KOPT-K1 (cell line): Measurements from ENCODE around the gene AKR1C4.
"Not testable (repeated sequence)": the region's sequence is repeated elsewhere in the genome, so short reads cannot be mapped to it uniquely, and the experiment has no call there.

Experiments used
- H3K27ac ChIP-seq: fragments of 200-600 bp; sonication (generic); 2 replicates; pipeline ENCODE4 v1.5.1; 2016; ENCODE audit warnings: antibody characterized with exemption, mild to moderate bottlenecking, low read depth, low read length; ENCODE audit not compliant: poor library complexity, severe bottlenecking
- H3K36me3 ChIP-seq: fragments of 200-600 bp; sonication (generic); 2 replicates; pipeline ENCODE4 v1.5.1; 2017; ENCODE audit warnings: antibody characterized with exemption, mild to moderate bottlenecking, low read length, moderate library complexity; ENCODE audit not compliant: insufficient read depth
- H3K9me3 ChIP-seq: fragments of 200-600 bp; sonication (generic); 2 replicates; pipeline ENCODE4 v1.5.1; 2017; ENCODE audit warnings: antibody characterized with exemption, low read length, mild to moderate bottlenecking; ENCODE audit not compliant: insufficient read depth, poor library complexity, severe bottlenecking

The AKR1C4 gene

DNA sequence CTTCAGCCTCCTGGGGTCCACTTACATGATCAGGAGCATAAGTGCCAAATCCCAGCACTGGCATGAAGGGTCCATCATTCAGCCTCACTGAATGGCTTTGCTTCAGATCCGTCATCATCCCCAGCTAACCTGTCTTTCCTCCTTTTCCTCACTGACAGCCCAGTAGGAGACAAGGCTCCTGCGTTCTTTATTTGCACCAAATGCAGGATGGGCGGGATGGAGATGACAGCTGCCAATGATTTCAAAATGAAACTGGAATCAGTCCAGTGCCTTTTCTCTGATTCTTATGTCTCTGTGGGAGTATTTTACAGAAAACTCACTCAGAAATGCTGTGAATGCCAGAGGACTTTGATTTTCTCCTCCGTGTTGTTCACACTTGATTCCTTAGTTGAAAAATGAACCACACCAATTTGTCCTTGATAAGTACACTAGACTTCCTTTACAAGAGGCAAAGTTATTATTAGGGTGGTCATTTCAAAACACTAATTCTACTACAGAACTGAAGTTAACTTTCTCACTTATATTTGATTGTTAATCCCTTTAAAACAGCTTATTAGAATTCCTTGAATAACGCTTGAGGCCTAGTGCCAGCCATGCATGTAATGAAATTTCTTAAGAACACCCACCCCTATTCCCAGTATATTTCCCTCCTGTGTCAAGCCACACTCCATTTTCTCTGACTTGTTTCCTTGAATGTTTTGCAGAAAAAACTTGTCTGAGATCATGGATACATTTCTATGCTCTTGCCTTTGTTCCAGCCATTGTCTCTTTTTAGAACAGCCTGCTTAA lies 11.5 kb upstream of the AKR1C4 start, which contains the start of gene AKR1C8:
Gene AKR1C8 (minus strand): TSS at position 164 of the 789 bp plus-strand sequence. CDS start 46 bp downstream, at position 118.
- Histone ChIP-seq H3K36me3 (no peaks in the 10 kb centered on the region), H3K9me3 (no peaks in the 10 kb centered on the region), H3K27ac (no peak within 1 kb of the TSS)

DNA sequence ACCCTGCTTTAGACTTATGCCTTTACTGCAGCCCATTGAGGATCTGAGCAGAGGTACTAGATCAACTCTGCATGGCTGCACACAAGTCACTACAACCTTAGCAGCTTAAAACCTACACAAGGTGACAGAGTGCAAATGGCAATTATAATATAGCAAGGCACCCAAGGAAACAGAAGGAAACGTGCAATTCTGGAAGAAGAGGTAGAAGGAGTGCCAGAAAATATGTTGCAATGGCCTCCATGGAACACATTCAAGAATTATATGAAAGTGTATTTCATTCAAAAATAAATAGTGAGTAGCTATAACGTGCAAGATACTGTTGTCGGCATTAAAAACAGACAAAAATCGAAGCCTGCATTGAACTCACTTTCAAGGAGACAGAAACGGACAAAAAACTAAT lies 8.8 kb upstream of the AKR1C4 start:
- no peaks in the 10 kb centered on the region for H3K36me3 ChIP-seq
- H3K27ac ChIP-seq, result no peak overlapping the region
- no peaks in the 10 kb centered on the region for H3K9me3 ChIP-seq

DNA sequence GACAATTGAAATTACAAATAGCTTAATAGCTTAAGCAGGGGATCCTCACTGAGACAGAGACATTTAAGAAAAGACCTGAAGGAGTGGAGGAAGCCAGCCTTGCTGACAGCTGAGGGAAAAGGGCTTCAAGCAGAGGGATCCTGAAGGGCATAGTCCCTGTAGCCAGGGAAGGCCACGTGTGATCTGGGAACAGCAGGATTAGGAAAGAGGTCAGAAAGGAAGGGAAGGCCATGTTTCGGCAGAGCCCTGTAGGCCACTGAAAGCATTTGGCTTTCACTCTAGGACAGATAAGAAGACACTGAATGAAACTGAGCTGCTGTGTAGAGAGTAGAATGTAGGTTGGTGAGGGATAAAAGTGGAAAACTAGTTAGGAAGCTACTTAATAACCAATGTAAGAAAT lies 8.3 kb upstream of the AKR1C4 start:
- H3K27ac ChIP-seq, result no peak overlapping the region
- H3K9me3 ChIP-seq, result no peaks in the 10 kb centered on the region
- no peaks in the 10 kb centered on the region for H3K36me3 ChIP-seq

DNA sequence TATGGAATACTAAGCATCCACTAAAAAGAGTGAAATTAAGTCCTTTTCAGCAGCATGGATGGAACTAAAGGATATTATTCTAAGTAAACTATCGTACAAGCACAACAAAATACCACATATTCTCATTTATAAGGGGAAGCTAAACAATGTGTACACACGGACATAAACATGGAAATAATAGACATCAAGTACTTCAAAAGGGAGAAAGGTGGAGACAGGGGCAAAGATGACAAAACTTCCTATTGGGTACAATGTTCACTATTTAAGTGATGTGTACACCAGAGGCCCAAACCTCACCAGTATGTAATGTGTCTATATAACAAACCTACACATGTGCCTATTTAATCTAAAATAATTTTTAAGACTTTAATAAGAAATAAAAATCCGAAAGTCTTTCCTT lies 2.2 kb upstream of the AKR1C4 start:
- Histone ChIP-seq H3K9me3 (no peaks in the 10 kb centered on the region), H3K27ac (no peak overlapping the region), H3K36me3 (no peaks in the 10 kb centered on the region)

DNA sequence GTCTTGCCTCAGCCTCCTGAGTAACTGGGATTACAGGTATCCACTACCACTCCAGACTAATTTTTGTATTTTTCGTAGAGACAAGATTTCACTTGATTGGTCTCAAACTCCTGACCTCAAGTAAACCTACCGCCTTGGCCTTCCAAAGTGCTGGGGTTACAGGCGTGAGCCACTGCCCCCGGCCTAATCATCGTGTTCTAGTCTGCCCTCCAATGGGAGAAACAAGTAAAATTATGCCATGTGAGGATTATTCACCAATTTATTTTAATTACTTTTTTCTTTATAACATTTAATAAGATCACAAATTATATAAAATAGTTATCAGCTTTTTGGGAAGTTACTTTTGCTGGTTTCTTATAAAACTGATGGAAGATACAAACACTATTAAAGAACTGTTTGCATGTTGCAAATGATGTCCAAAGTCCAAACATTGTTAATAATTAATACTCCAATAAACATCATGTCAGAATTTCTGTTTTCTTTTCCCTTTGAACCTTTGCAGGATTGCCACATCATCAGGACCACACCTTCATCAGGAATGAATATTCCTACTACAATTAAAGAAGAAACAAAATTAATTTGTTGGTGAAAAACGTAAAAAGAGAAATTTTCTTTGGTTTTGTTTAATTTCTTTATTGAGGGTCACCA lies 786 bp upstream of the AKR1C4 start:
- Histone ChIP-seq H3K36me3 (no peaks in the 10 kb centered on the region), H3K27ac (no peak overlapping the region), H3K9me3 (no peaks in the 10 kb centered on the region)

DNA sequence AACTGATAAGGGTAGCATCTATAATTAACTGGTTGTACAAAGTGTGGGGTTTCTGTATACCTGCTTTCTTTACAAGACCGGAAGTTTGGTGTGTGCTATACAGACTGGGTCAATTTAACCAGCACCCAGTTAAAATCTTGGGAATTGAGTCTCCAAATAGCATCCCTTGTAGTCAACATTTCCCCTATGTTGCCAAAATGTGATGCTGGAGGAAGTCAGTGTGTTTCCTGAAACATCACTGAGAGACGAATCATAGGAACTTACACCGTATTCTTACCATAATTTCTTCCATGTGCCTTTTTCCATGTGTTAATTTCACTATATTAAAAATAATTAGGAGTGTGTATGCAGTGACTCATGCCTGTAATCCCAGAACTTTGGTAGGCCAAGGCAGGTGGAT lies 1.7 kb downstream of the AKR1C4 start:
- H3K9me3 ChIP-seq, result no peaks in the 10 kb centered on the region
- no peak overlapping the region for H3K27ac ChIP-seq
- H3K36me3 ChIP-seq, result no peaks in the 10 kb centered on the region

DNA sequence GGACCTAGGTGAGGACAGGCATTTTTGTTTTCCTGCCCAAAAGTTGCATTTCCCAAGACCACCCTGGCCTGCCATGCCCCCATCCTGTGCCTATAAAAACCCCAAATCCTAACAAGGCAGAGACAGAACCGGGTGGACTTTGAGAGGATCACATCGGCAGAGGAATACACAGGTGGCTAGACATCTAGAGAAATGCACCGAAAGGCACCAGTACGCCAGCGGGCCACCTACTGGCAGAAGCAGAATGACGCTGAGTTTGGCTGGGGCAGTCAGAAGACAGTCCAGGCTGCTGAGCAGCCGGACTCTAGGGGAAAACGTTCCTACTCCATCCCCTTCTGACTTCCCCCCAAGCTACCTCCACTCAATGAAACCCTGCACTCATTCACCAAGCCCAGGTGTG lies 2.8 kb downstream of the AKR1C4 start:
- no peak overlapping the region for H3K27ac ChIP-seq
- no peaks in the 10 kb centered on the region for H3K36me3 ChIP-seq
- H3K9me3 ChIP-seq, result no peaks in the 10 kb centered on the region

DNA sequence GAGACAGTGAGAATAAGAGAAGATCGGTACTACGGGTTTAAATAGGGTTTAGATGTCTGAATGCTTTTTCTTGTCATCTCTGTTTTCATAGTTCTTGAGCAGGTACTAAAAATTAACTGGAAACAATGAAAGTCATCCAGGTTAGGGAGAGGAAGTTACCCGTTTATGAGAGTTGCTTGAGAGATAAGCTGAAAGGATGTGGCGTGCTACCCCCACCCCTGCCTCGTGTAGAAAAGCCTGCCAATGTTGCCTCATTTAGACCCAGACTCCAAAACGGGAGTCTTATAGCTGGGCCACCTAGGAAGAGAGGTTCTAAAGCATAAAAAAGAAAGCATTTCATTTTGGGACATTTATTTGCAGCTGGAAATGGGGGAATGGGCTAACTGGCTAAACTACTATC lies 10.2 kb downstream of the AKR1C4 start:
- no peaks in the 10 kb centered on the region for H3K9me3 ChIP-seq
- H3K27ac ChIP-seq, result no peak overlapping the region
- H3K36me3 ChIP-seq, result no peaks in the 10 kb centered on the region

DNA sequence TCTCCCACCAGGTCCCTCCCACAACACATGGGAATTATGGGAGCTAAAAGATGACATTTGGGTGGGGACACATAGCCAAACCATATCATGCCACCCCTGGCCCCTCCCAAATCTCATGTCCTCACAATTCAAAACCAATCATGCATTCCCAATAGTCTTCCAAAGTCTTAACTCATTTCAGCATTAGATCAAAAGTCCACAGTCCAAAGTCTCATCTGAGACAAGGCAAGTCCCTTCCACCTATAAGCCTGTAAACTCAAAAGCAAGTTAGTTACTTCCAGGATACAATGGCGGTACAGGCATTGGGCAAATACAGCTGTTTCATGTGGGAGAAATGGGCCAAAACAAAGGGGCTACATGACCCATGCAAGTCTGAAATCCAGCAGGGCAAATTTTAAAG lies 13.1 kb downstream of the AKR1C4 start:
- H3K9me3 ChIP-seq, H3K27ac ChIP-seq, H3K36me3 ChIP-seq: not testable (repeated sequence)

DNA sequence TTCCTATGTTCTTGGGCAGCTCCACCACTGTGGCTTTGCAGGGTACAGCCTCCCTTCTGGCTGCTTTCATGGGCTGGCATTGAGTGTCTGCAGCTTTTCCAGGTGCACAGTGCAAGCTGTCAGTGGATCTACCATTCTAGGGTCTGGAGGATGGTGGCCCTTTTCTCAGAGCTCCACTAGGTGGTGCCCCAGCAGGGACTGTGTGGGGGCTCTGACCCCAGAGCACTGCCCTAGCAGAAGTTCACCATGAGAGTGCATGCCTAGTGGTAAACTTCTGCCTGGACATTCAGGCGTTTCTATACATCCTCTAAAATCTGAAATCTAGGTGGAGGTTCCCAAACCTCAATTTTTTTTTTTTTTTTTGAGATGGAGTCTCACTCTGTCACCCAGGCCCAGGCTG lies 13.6 kb downstream of the AKR1C4 start:
- not testable (repeated sequence) for H3K9me3 ChIP-seq, H3K36me3 ChIP-seq, H3K27ac ChIP-seq

DNA sequence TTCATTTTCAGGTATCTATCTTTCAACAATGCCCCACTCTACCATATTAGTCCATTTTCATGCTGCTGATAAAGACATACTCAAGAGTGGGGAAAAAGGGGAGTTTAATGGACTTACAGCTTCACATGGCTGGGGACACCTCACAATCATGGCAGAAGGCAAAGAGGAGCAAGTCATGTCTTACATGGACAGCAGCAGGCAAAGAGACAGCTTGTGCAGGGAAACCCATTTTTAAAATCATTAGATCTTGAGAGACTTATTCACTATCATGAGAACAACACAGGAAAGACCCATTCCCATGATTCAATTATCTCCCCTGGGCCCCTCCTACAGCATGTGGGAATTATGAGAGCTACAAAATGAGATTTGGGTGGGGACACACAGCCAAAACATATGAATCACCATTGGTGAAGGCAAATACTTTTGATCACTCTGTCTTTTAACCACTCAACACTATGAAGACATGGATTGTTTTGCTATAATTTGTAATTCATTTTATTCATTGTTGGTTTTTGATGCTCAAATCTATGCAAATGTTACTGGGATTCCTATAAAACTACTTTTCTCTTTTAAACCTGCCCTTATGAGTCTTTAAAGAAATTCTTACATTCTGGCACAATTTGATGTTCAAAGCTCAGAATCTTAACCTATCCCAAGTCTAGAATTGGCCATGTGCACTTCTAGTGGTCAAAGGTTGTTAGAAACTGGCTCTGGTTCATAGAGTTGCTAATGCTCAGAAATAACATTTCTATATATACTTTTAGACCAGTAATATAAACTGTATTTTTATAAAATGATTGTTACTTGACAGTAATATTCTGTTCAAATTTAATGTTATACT lies 15.3 kb downstream of the AKR1C4 start:
- H3K27ac ChIP-seq, result no peak overlapping the region
- no peaks in the 10 kb centered on the region for H3K9me3 ChIP-seq
- no peaks in the 10 kb centered on the region for H3K36me3 ChIP-seq

DNA sequence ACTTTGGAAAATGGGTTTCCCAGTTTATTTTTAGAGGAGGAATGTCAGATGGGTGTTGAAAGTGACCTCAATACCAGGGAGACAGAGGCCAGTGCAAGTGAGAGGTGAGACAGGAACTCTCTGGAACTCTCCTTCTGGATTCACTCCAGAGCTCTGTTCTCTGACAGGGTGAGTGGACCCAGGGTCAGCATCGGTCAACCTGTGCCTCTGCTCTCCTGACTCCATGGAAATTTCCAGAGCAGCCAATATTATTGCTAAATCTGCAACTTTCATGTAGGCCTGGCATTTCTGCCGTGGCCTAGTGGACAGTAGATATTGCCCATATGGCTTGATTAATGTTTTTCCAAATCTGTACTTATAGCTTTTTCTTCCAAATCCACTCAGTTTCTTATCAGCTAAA lies 20.2 kb downstream of the AKR1C4 start:
- H3K27ac ChIP-seq, result no peak overlapping the region
- H3K9me3 ChIP-seq, result no peaks in the 10 kb centered on the region
- H3K36me3 ChIP-seq, result no peaks in the 10 kb centered on the region

DNA sequence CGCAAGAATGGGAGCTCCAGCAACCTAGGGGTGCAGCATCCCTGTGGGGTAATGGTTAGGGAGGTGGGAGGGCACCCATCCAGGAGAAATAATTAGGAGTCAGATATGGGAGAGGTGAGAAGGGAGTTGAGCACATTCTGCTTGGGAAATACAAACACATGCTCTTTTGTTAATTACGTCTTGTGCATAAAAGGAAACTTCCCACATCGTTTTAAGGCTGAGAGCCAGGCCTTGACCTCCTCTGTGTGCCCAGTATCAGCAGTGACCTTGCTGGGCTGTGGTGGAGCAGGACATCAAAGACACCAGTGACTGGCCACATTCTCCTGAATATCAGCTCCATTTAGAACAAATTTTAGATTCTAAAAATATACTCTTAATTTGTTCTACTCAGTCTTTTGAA lies 22.6 kb downstream of the AKR1C4 start:
- Histone ChIP-seq H3K27ac (no peak overlapping the region), H3K9me3 (no peaks in the 10 kb centered on the region), H3K36me3 (no peaks in the 10 kb centered on the region)

DNA sequence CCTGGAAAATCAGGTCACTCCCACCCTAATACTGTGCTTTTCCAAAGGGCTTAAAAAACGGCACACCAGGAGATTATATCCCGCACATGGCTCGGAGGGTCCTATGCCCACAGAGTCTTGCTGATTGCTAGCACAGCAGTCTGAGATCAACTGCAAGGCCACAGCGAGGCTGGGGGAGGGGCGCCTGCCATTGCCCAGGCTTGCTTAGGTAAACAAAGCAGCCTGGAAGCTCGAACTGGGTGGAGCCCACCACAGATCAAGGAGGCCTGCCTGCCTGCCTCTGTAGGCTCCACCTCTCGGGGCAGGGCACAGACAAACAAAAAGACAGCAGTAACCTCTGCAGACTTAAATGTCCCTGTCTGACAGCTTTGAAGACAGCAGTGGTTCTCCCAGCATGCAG lies 26.3 kb downstream of the AKR1C4 start:
- H3K27ac ChIP-seq, H3K9me3 ChIP-seq, H3K36me3 ChIP-seq: not testable (repeated sequence)

DNA sequence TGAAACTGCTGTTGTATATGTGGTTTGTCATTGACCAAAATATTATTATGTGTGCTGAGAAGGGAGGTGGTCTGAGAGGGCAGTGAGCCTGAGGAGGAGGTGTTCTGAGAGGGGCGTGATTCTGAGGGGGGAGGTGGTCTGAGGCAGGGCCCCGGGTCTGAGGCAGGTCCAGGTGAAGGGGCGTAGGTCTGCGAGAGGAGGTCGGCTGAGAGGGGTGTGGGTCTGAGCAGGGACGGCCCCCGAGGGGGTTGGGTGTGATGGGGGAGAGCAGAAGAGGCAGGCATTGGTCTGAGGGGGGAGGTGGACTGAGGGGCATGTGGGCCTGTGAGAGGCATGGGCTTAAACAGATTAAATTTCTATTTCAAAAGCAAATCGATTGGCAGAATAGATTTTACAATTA lies 32.4 kb downstream of the AKR1C4 start:
- H3K9me3 ChIP-seq, result no peaks in the 10 kb centered on the region
- no peaks in the 10 kb centered on the region for H3K36me3 ChIP-seq
- H3K27ac ChIP-seq, result no peak overlapping the region
